ENCODE measurements around the gene BCKDHB. TPM values are rescaled to one million over a fixed set of nuclear protein-coding genes. Genes with fewer than 3 reads are reported as not detected.

BCKDHB gene
- total RNA-seq, 1 experiment from 2014 or later = 29.7 TPM

- intact Hi-C loops (cut with micrococcal nuclease; ENCODE audit: unreplicated experiment) = no loop called here
- Histone ChIP-seq H3K4me1 (peaks cover 9% of the 10 kb centered on the region), H3K27me3 (replicated peaks; ENCODE audit: control insufficient read depth, insufficient read depth, low read length) (no peaks in the 10 kb centered on the region), H3K4me3 (ENCODE audit: low read depth, low read length) (no peak overlapping the region), H3K9me3 (no peaks in the 10 kb centered on the region), H3K36me3 (ENCODE audit: control insufficient read depth, insufficient read depth, low read length) (no peaks in the 10 kb centered on the region)
- H3K9me3 Mint-ChIP-seq (ENCODE audit: unreplicated experiment) = no peaks in the 10 kb centered on the region
- no peak for TF ChIP-seq CTCF (IDR thresholded peaks at IDR 0.05; ENCODE audit: insufficient read depth in 1 of 2, low read depth in 1 of 2, low read length in 1 of 2, severe bottlenecking in 1 of 2, unreplicated experiment in 1 of 2)
- no peaks in the 10 kb centered on the region for H3K27me3 Mint-ChIP-seq (ENCODE audit: insufficient read depth, unreplicated experiment)
- no peak overlapping the region for H3K27ac Mint-ChIP-seq (ENCODE audit: unreplicated experiment)
- BruUV-seq (replicated peaks) = no TSS peak
- no peaks in the 10 kb centered on the region for H3K36me3 Mint-ChIP-seq (ENCODE audit: insufficient read depth, unreplicated experiment)
- no peak for DNase-seq
- no peak overlapping the region for H3K4me3 Mint-ChIP-seq (ENCODE audit: unreplicated experiment)
- H3K4me1 Mint-ChIP-seq (ENCODE audit: low read depth, unreplicated experiment) = peaks cover 7% of the 10 kb centered on the region
- CTCF ChIA-PET = no interaction called here
- POLR2A ChIA-PET = no interaction called here
Measured at GRCh38 chr6:80251321-80251720, 144.8 kb downstream of the BCKDHB start.

- Mint-ChIP-seq H3K27ac (ENCODE audit: unreplicated experiment) (peak overlapping the region; percentile 51), H3K4me3 (ENCODE audit: unreplicated experiment) (no peak overlapping the region), H3K36me3 (ENCODE audit: insufficient read depth, unreplicated experiment) (no peaks in the 10 kb centered on the region), H3K9me3 (ENCODE audit: unreplicated experiment) (no peaks in the 10 kb centered on the region), H3K4me1 (ENCODE audit: low read depth, unreplicated experiment) (peaks cover 7% of the 10 kb centered on the region), H3K27me3 (ENCODE audit: insufficient read depth, unreplicated experiment) (no peaks in the 10 kb centered on the region)
- no peaks in the 10 kb centered on the region for H3K9me3 ChIP-seq
- BruUV-seq (replicated peaks) = no TSS peak
- POLR2A ChIA-PET = no interaction called here
- peaks cover 9% of the 10 kb centered on the region for H3K4me1 ChIP-seq
- CTCF ChIA-PET = no interaction called here
- no peak overlapping the region for H3K4me3 ChIP-seq (ENCODE audit: low read depth, low read length)
- DNase-seq = no peak
- no peaks in the 10 kb centered on the region for H3K36me3 ChIP-seq (ENCODE audit: control insufficient read depth, insufficient read depth, low read length)
- no peak for TF ChIP-seq CTCF (IDR thresholded peaks at IDR 0.05; ENCODE audit: insufficient read depth in 1 of 2, low read depth in 1 of 2, low read length in 1 of 2, severe bottlenecking in 1 of 2, unreplicated experiment in 1 of 2)
- no peaks in the 10 kb centered on the region for H3K27me3 ChIP-seq (replicated peaks; ENCODE audit: control insufficient read depth, insufficient read depth, low read length)
- intact Hi-C loops (cut with micrococcal nuclease; ENCODE audit: unreplicated experiment) = no loop called here
Measured at GRCh38 chr6:80254716-80255115, 148.2 kb downstream of the BCKDHB start.

GRCh38 chr6:80256691-80257090 lies 150.2 kb downstream of the BCKDHB start:
- ChIA-PET CTCF (no interaction called here), POLR2A (no interaction called here)
- Histone ChIP-seq H3K9me3 (no peaks in the 10 kb centered on the region), H3K27me3 (replicated peaks; ENCODE audit: control insufficient read depth, insufficient read depth, low read length) (no peaks in the 10 kb centered on the region), H3K4me1 (peaks cover 9% of the 10 kb centered on the region), H3K4me3 (ENCODE audit: low read depth, low read length) (no peak overlapping the region), H3K36me3 (ENCODE audit: control insufficient read depth, insufficient read depth, low read length) (no peaks in the 10 kb centered on the region)
- no peak overlapping the region for H3K4me3 Mint-ChIP-seq (ENCODE audit: unreplicated experiment)
- no peak for DNase-seq
- intact Hi-C loops (cut with micrococcal nuclease; ENCODE audit: unreplicated experiment) = no loop called here
- no peak for TF ChIP-seq CTCF (IDR thresholded peaks at IDR 0.05; ENCODE audit: insufficient read depth in 1 of 2, low read depth in 1 of 2, low read length in 1 of 2, severe bottlenecking in 1 of 2, unreplicated experiment in 1 of 2)
- H3K9me3 Mint-ChIP-seq (ENCODE audit: unreplicated experiment) = no peaks in the 10 kb centered on the region
- no peaks in the 10 kb centered on the region for H3K36me3 Mint-ChIP-seq (ENCODE audit: insufficient read depth, unreplicated experiment)
- BruUV-seq (replicated peaks) = no TSS peak
- H3K27ac Mint-ChIP-seq (ENCODE audit: unreplicated experiment) = no peak overlapping the region
- peaks cover 7% of the 10 kb centered on the region for H3K4me1 Mint-ChIP-seq (ENCODE audit: low read depth, unreplicated experiment)
- H3K27me3 Mint-ChIP-seq (ENCODE audit: insufficient read depth, unreplicated experiment) = no peaks in the 10 kb centered on the region

Data from Caco-2 (cell line).